GM23248 (cell line): Measurements from ENCODE around the gene BICD1. TPM values are rescaled to one million over a fixed set of nuclear protein-coding genes. Genes with fewer than 3 reads are reported as not detected.
A peak's percentile ranks its signal among the peaks of the same experiment; 100 is the strongest.

Source experiments
- DNase-seq: peaks from one replicate; pipeline ENCODE4 v3.0.0-alpha.2; 2015
- H2AFZ ChIP-seq: fragments of 200-600 bp; sonication (generic); 2 replicates; pipeline ENCODE4 v1.6.1; 2016; ENCODE audit warnings: antibody characterized with exemption
- H3F3A ChIP-seq: fragments of 200-600 bp; sonication (generic); 2 replicates; pipeline ENCODE4 v1.6.1; 2016; ENCODE audit warnings: mild to moderate bottlenecking, antibody characterized with exemption, mixed run types; ENCODE audit not compliant: insufficient read depth
- H3K27ac ChIP-seq: fragments of 200-600 bp; sonication (generic); 2 replicates; pipeline ENCODE4 v1.5.1; 2016; ENCODE audit warnings: mild to moderate bottlenecking
- H3K27me3 ChIP-seq: fragments of 200-600 bp; sonication (generic); replicated peaks from 2 replicates; pipeline ENCODE4 v1.6.1; 2016; ENCODE audit warnings: mild to moderate bottlenecking; ENCODE audit not compliant: insufficient read depth
- H3K36me3 ChIP-seq: fragments of 200-600 bp; sonication (generic); 2 replicates; pipeline ENCODE4 v1.6.1; 2016; ENCODE audit warnings: low read depth, mild to moderate bottlenecking
- H3K4me1 ChIP-seq: fragments of 200-600 bp; sonication (generic); 2 replicates; pipeline ENCODE4 v1.6.1; 2016; ENCODE audit warnings: mild to moderate bottlenecking; ENCODE audit not compliant: insufficient read depth
- H3K4me2 ChIP-seq: fragments of 200-600 bp; sonication (generic); one replicate; pipeline ENCODE4 v1.6.1; 2016; ENCODE audit warnings: mild to moderate bottlenecking; ENCODE audit not compliant: unreplicated experiment
- H3K4me3 ChIP-seq: fragments of 200-600 bp; sonication (generic); 2 replicates; pipeline ENCODE4 v1.5.1; 2016; ENCODE audit warnings: mild to moderate bottlenecking
- H3K79me2 ChIP-seq: fragments of 200-600 bp; sonication (generic); 2 replicates; pipeline ENCODE4 v1.6.1; 2016; ENCODE audit warnings: mild to moderate bottlenecking; ENCODE audit not compliant: insufficient read depth
- H3K9ac ChIP-seq: fragments of 200-600 bp; sonication (generic); 2 replicates; pipeline ENCODE4 v1.6.1; 2016; ENCODE audit warnings: mild to moderate bottlenecking
- H3K9me2 ChIP-seq: fragments of 200-600 bp; sonication (generic); 2 replicates; pipeline ENCODE4 v1.6.1; 2016; ENCODE audit warnings: mixed run types, mild to moderate bottlenecking, moderate library complexity; ENCODE audit not compliant: insufficient read depth
- H3K9me3 ChIP-seq: fragments of 200-600 bp; sonication (generic); one replicate; pipeline ENCODE4 v1.6.1; 2017; ENCODE audit warnings: low read depth
- H4K20me1 ChIP-seq: fragments of 200-600 bp; sonication (generic); 2 replicates; pipeline ENCODE4 v1.6.0; 2016; ENCODE audit not compliant: insufficient read depth
- EZH2 ChIP-seq: fragments of 200-600 bp; sonication (generic); IDR thresholded peaks from 2 replicates; pipeline ENCODE4 v1.6.1; 2018; ENCODE audit warnings: antibody characterized with exemption, mild to moderate bottlenecking; ENCODE audit not compliant: insufficient read depth, poor library complexity, severe bottlenecking
- EZH2phosphoT487 ChIP-seq: fragments of 200-600 bp; sonication (generic); IDR thresholded peaks from 2 replicates; pipeline ENCODE4 v1.6.1; 2018; ENCODE audit warnings: antibody characterized with exemption, moderate library complexity, mild to moderate bottlenecking, low read depth; ENCODE audit not compliant: insufficient read depth
- WGBS, 2 experiments: methylation state at CpG; one replicate each; pipeline ENCODE4 v1.1.6; 2015 to 2017; ENCODE audit warnings: low lambda C conversion rate in 2 of 2, low coverage in 1 of 2; ENCODE audit errors: missing lambda C conversion rate in 2 of 2; 5-methylcytosine and 5-hydroxymethylcytosine counted together
- in situ Hi-C: fragments of 300-500 bp; cut with MboI; formaldehyde crosslinking; loops from 2 replicates; pipeline ENCODE4 v1.15.0; 2020
- polyA plus RNA-seq: library from polyadenylated mRNA; unstranded; fragments of >200 nt; fragmentation: Nextera tagmentation; extraction: Ambion mirVana; gene quantifications from 2 replicates; pipeline ENCODE4 v1.2.1, GENCODE V29; 2016
- total RNA-seq: library from RNA; depleted of rRNA; stranded (reverse); fragments of >200 nt; shearing (Covaris generic); gene quantifications from 2 replicates; pipeline ENCODE4 v1.2.3, GENCODE V29; 2014

BICD1 gene
- total and polyA plus RNA-seq, 2 experiments from 2014 or later, result 9.7 to 20.6 TPM

DNA sequence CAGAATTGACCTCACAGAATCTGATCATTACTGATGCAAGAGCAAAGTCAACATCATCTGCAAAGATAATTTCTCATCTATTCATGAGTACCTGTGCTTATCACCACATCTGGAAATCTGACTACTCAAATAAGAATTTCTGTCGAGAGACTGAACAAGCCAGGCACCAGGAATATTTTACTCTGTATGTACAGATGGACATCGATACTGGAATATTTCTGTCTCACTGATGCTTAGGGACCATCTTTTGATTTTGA, 105.2 kb downstream of the BICD1 start:
- 33 to 38% methylated on average over 2 of the region's 2 CpGs for whole genome bisulfite sequencing, 2 experiments

DNA sequence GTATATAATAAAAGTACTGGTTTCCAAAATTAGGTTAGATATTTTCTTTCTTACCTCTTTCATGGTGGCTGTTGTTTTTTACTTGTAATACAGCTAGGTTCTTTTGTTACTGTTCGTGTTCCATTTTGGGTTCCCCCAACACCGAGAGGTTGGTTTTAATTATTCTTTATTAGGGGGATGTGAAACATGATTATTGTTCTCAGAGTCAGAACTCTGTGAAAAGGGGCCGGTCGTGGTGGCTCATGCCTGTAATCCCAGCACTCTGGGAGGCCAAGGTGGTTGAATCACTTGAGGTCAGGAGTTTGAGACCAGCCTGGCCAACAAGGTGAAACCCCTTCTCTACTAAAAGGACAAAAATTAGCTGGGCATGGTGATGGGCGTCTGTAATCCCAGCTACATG, 108.1 kb downstream of the BICD1 start:
- 84% methylated on average over 5 of the region's 5 CpGs for WGBS, 2 experiments
- H3K9me2 ChIP-seq, result no peaks in the 10 kb centered on the region
- H3K27me3 ChIP-seq, result no peaks in the 10 kb centered on the region
- no peak overlapping the region for H3K27ac ChIP-seq
- peaks cover 14% of the 10 kb centered on the region for H3K4me1 ChIP-seq
- no peaks in the 10 kb centered on the region; the same call in 1 of the 2 replicates for H4K20me1 ChIP-seq
- no peak overlapping the region for H2AFZ ChIP-seq
- peaks cover 58% of the 10 kb centered on the region for H3K79me2 ChIP-seq
- no peak overlapping the region for H3K4me2 ChIP-seq
- H3K9ac ChIP-seq, result no peak overlapping the region
- no peaks in the 10 kb centered on the region for H3K9me3 ChIP-seq
- peaks cover 29% of the 10 kb centered on the region for H3F3A ChIP-seq
- TF ChIP-seq EZH2phosphoT487 (no peak), EZH2 (no peak)
- no peak for DNase-seq
- 0 out of 2 replicates have a peak, but pooled peaks cover 5% of the 10 kb centered on the region for H3K36me3 ChIP-seq
- no peak overlapping the region for H3K4me3 ChIP-seq
- in situ Hi-C loops, result no loop called here

More for the DNA sequence above, 105.2 kb downstream of the BICD1 start:
- no peak for TF ChIP-seq EZH2phosphoT487
- TF ChIP-seq EZH2, result no peak
- Histone ChIP-seq H4K20me1 (no peaks in the 10 kb centered on the region; the same call in 1 of the 2 replicates), H3F3A (peaks cover 6% of the 10 kb centered on the region), H3K4me1 (no peaks in the 10 kb centered on the region), H3K36me3 (0 out of 2 replicates have a peak, but pooled peaks cover 2% of the 10 kb centered on the region), H3K79me2 (peaks cover 83% of the 10 kb centered on the region), H3K9me3 (no peaks in the 10 kb centered on the region), H3K4me2 (no peak overlapping the region), H2AFZ (no peak overlapping the region), H3K27ac (no peak overlapping the region), H3K9ac (no peak overlapping the region), H3K27me3 (no peaks in the 10 kb centered on the region), H3K9me2 (no peaks in the 10 kb centered on the region), H3K4me3 (no peak overlapping the region)
- no peak for DNase-seq
- in situ Hi-C loops, result no loop called here

DNA sequence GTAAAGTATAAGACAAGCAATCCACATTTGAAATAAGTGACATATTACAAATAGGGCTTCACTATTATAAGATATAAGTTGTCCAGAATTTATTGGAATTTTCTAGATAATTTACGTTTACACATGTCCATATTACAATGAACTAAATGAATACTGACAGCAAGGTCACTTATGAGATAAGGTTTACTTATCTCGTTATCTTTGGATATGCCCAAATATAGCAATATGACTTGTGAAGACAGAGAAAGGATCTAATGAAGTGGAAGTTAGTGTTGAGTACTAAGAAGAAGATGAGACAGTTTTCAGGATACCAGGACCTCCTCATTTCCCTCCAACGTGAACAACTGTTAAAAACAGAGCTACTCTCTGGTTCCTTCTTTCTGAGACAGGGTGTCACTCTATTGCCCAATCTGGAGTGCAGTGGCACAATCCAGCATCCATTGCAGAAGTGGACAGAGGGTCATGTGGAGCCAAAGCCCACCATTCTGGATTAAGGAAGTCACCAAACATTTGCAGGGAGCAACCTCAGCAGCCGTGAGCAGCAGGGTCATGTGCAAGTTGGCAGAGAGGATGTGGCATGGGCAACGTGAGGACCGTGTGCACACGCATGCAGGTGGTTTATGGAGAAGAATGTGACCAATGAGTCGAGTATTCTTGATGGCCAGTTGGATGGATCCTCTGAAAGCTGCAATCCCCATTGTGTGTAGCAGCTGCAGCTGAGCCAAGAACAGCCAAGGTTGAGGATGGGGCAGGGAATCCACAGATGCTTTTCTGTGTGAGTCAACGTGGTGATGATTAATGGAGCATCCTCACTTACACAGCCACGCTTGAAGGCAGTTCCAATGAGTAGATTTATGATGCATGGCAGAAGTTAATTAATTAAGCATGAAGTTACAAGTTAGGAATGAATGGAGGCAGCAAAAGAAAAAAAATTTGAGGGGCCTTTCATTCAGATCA, 111.0 kb downstream of the BICD1 start:
- Histone ChIP-seq H3F3A (peaks cover 23% of the 10 kb centered on the region; the same call in 1 of the 2 replicates), H4K20me1 (no peaks in the 10 kb centered on the region; the same call in 1 of the 2 replicates), H3K4me1 (peaks cover 14% of the 10 kb centered on the region), H3K9me2 (no peaks in the 10 kb centered on the region), H3K9ac (no peak overlapping the region), H2AFZ (no peak overlapping the region), H3K4me3 (no peak overlapping the region), H3K27me3 (no peaks in the 10 kb centered on the region), H3K9me3 (no peaks in the 10 kb centered on the region), H3K79me2 (peaks cover 38% of the 10 kb centered on the region), H3K27ac (no peak overlapping the region), H3K36me3 (0 out of 2 replicates have a peak, but pooled peaks cover 5% of the 10 kb centered on the region), H3K4me2 (peak overlapping the region; percentile 37)
- in situ Hi-C loops, result no loop called here
- WGBS, 2 experiments, result 33 to 36% methylated on average over 10 of the region's 10 CpGs
- no peak for TF ChIP-seq EZH2
- no peak for TF ChIP-seq EZH2phosphoT487
- DNase-seq, result peak; percentile 81

DNA sequence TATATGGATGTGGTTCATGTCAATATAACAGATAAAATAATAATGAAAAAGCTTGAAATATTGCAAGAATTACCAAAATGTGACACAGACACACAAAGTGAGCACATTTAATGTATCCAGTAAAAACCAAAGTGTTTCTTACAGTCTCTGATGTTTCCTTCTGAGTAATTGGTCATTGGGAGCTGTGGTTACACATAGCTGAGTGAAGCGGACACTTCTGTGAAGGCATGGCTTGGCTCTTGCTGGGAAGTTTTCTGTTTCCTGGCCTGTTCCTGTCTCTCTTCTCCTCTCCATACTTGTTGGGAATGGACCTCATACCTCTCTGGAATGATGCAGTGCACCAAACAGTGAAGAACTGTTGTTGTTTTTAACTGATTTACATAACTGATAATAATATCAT, 117.3 kb downstream of the BICD1 start:
- Histone ChIP-seq H3K79me2 (peaks cover 52% of the 10 kb centered on the region), H3K27me3 (no peaks in the 10 kb centered on the region), H3K9ac (no peak overlapping the region), H3K4me1 (no peaks in the 10 kb centered on the region), H4K20me1 (no peaks in the 10 kb centered on the region), H3K9me3 (no peaks in the 10 kb centered on the region), H2AFZ (no peak overlapping the region), H3F3A (0 out of 2 replicates have a peak, but pooled peaks cover 10% of the 10 kb centered on the region), H3K27ac (no peak overlapping the region), H3K9me2 (peaks cover 6% of the 10 kb centered on the region; the same call in 1 of the 2 replicates), H3K4me2 (no peak overlapping the region), H3K36me3 (peaks cover 13% of the 10 kb centered on the region; the same call in 1 of the 2 replicates), H3K4me3 (no peak overlapping the region)
- WGBS, 2 experiments, result 100% methylated on average over 1 of the region's 1 CpG
- DNase-seq, result no peak
- TF ChIP-seq EZH2phosphoT487 (no peak), EZH2 (no peak)
- in situ Hi-C loops, result no loop called here
